DOHH2 (cell line): Measurements from ENCODE around the gene ZFYVE19.

ENCODE experiments used
- CTCF ChIP-seq: fragments of 200-600 bp; sonication (generic); IDR thresholded peaks from one replicate; pipeline ENCODE4 v1.5.1; 2014; ENCODE audit warnings: antibody characterized with exemption, mild to moderate bottlenecking, low read depth, low read length; ENCODE audit not compliant: poor library complexity, severe bottlenecking
- EZH2phosphoT487 ChIP-seq: fragments of 200-600 bp; sonication (generic); IDR thresholded peaks from 2 replicates; pipeline ENCODE4 v1.6.1; 2017; ENCODE audit warnings: borderline replicate concordance, mild to moderate bottlenecking, antibody characterized with exemption, low read length, moderate library complexity, mixed read lengths

- TF ChIP-seq CTCF: no peak
- TF ChIP-seq EZH2phosphoT487: no peak
Measured at GRCh38 chr15:40846841-40847222, 39.9 kb downstream of the ZFYVE19 start.
